ENCODE data around the gene SEMA5B. TPM values are rescaled to one million over a fixed set of nuclear protein-coding genes. Genes with fewer than 3 reads are reported as not detected.

Gene SEMA5B
- total RNA-seq, 1 experiment from 2014 or later: 9.4 TPM

DNA sequence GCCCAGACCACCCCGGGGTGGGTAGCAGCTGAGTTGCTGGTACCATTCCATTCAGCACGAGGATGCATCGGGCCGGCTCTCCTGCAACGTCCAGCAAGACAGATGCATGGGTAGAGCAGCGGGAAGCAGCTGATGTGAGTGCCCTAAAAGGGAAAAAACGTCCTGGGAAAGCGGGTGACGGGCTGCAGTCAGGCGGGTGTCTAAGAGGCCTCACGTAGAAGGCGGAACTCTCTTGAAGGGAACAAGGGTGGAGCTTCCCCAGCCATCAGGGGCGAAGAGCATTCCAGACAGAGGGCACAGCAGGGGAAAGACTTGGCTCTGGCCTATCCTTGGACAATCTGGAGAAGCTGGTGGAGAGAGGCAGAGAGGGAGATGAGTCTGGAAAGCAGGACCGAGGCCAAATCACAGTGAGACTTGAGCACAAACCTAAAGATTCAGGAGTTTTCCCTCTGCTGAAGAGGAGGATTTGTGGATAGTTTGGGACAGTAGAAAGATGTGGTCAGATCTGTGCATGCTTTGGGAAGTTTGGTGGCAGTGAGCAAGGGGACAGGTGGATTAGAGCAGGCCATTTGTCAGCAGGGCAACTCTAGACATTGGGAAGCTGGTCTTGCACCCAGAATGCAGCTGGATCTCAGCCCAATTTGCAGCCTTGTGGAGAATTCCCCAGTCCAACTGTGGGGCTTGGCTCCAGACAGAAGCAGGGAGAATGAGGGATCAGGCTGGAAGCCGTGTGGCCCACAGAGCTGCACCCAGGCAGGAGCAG is 70.7 kb downstream of the SEMA5B start:
- Histone ChIP-seq H3K4ac (ENCODE audit: low read depth, low read length) (no peak overlapping the region), H3K4me1 (ENCODE audit: insufficient read depth, low read length) (peaks cover 13% of the 10 kb centered on the region; the same call in 1 of the 2 replicates), H3K79me2 (ENCODE audit: insufficient read depth, low read length) (no peaks in the 10 kb centered on the region), H3K56ac (ENCODE audit: insufficient read length, low read depth, low read length) (no peak overlapping the region), H2BK20ac (ENCODE audit: low read depth, low read length, poor library complexity, severe bottlenecking) (no peak overlapping the region), H2AFZ (ENCODE audit: low read length) (no peak overlapping the region), H2BK12ac (ENCODE audit: insufficient read length, low read depth, low read length) (no peak overlapping the region), H4K20me1 (ENCODE audit: control insufficient read depth, insufficient read depth, insufficient read length) (no peaks in the 10 kb centered on the region), H2BK5ac (ENCODE audit: insufficient read length, low read length) (no peak overlapping the region), H3K23ac (ENCODE audit: insufficient read length, low read depth, low read length) (no peak overlapping the region), H3K4me2 (ENCODE audit: insufficient read depth, insufficient read length, low read length) (no peak overlapping the region), H3K79me1 (ENCODE audit: insufficient read depth, low read depth, low read length, poor library complexity, severe bottlenecking) (no peaks in the 10 kb centered on the region), H3K9ac (ENCODE audit: extremely low read depth, insufficient read length, low read length) (no peak overlapping the region), H3K27ac (ENCODE audit: insufficient read length, low read depth, low read length) (no peak overlapping the region), H3K27me3 (ENCODE audit: insufficient read depth, low read length) (no peaks in the 10 kb centered on the region), H3K9me3 (ENCODE audit: control insufficient read depth, low read depth, low read length) (no peaks in the 10 kb centered on the region), H2AK5ac (ENCODE audit: insufficient read length, low read length) (no peak overlapping the region), H4K5ac (ENCODE audit: insufficient read length, low read depth, low read length) (no peak overlapping the region), H2BK120ac (ENCODE audit: low read depth, low read length, poor library complexity, severe bottlenecking) (no peak overlapping the region), H4K91ac (ENCODE audit: insufficient read length, low read depth, low read length) (no peak overlapping the region), H3T11ph (ENCODE audit: low read length) (no peak overlapping the region), H3K23me2 (ENCODE audit: insufficient read length, low read depth, low read length, poor library complexity, severe bottlenecking) (no peaks in the 10 kb centered on the region), H4K8ac (replicated peaks; ENCODE audit: insufficient read length, low read depth, low read length) (no peak overlapping the region), H3K14ac (ENCODE audit: insufficient read depth, low read length) (peak overlapping the region; percentile 16; the same call in 1 of the 2 replicates), H2BK15ac (ENCODE audit: low read depth, low read length) (no peak overlapping the region), H3K18ac (ENCODE audit: insufficient read length, low read depth, low read length) (no peak overlapping the region)
- TF ChIP-seq, protein P1, sequence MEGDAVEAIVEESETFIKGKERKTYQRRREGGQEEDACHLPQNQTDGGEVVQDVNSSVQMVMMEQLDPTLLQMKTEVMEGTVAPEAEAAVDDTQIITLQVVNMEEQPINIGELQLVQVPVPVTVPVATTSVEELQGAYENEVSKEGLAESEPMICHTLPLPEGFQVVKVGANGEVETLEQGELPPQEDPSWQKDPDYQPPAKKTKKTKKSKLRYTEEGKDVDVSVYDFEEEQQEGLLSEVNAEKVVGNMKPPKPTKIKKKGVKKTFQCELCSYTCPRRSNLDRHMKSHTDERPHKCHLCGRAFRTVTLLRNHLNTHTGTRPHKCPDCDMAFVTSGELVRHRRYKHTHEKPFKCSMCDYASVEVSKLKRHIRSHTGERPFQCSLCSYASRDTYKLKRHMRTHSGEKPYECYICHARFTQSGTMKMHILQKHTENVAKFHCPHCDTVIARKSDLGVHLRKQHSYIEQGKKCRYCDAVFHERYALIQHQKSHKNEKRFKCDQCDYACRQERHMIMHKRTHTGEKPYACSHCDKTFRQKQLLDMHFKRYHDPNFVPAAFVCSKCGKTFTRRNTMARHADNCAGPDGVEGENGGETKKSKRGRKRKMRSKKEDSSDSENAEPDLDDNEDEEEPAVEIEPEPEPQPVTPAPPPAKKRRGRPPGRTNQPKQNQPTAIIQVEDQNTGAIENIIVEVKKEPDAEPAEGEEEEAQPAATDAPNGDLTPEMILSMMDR (conservative IDR thresholded peaks at IDR 0.05): no peak
- Mint-ChIP-seq H3K4me1 (peaks cover 53 to 64% of the 10 kb centered on the region in 2 experiments), H3K27ac (no peak overlapping the region), H3K27me3 (ENCODE audit: low read depth) (no peaks in the 10 kb centered on the region; the same call in 1 of the 2 replicates), H3K36me3 (ENCODE audit: insufficient read depth in 1 of 3, low read depth in 3 of 3) (peaks cover 0 to 4% (median 2%) of the 10 kb centered on the region in 3 experiments; a peak in 2 of 7 replicates), H3K9me3 (no peaks in the 10 kb centered on the region), H3K4me3 (peak overlapping the region in 1 of 2 experiments; percentile 6; a peak in 1 of 5 replicates)
- no peak for DNase-seq
- WGBS (ENCODE audit: extremely low coverage, insufficient read length, low lambda C conversion rate): no CpG with 5 or more reads among the region's 15 CpGs

Data from H9 (cell line).